Calu3 (cell line): ENCODE data around the gene LY6G5C. TPM values are rescaled to one million over a fixed set of nuclear protein-coding genes. Genes with fewer than 3 reads are reported as not detected.

Experiments used
- BruUV-seq: library from RNA; stranded (reverse); fragments of 400-500 nt; replicated peaks from 2 replicates; lab custom pipeline; 2021; lab: Mats Ljungman, UMichigan
- CTCF ChIA-PET: fragments of 300-600 bp; sonication (Branson Sonifier 250); formaldehyde crosslinking; loops from one replicate; lab custom pipeline; 2022; ENCODE audit warnings: antibody characterized with exemption; lab: Charles Lee
- DNase-seq: peaks from one replicate; pipeline ENCODE4 v3.0.0; 2022
- H3K27ac Mint-ChIP-seq: one replicate; pipeline ENCODE4 v1.8.0; 2022; ENCODE audit warnings: mixed read lengths; ENCODE audit not compliant: unreplicated experiment
- H3K27me3 Mint-ChIP-seq: one replicate; pipeline ENCODE4 v1.8.0; 2022; ENCODE audit warnings: mixed read lengths; ENCODE audit not compliant: unreplicated experiment
- H3K36me3 Mint-ChIP-seq: one replicate; pipeline ENCODE4 v1.8.0; 2022; ENCODE audit warnings: mild to moderate bottlenecking, moderate library complexity, mixed read lengths; ENCODE audit not compliant: insufficient read depth, unreplicated experiment
- H3K4me1 Mint-ChIP-seq: one replicate; pipeline ENCODE4 v1.8.0; 2022; ENCODE audit warnings: mild to moderate bottlenecking, low read depth, mixed read lengths; ENCODE audit not compliant: unreplicated experiment
- H3K4me3 Mint-ChIP-seq: one replicate; pipeline ENCODE4 v1.8.0; 2022; ENCODE audit warnings: mild to moderate bottlenecking, low read depth, moderate library complexity, mixed read lengths; ENCODE audit not compliant: unreplicated experiment
- H3K9me3 Mint-ChIP-seq: one replicate; pipeline ENCODE4 v1.8.0; 2022; ENCODE audit warnings: low read depth, mixed read lengths; ENCODE audit not compliant: unreplicated experiment
- CTCF ChIP-seq: fragments of 200-600 bp; IDR thresholded peaks from one replicate; pipeline ENCODE4 v1.8.0; 2022; ENCODE audit warnings: antibody characterized with exemption; ENCODE audit not compliant: unreplicated experiment
- intact Hi-C: fragments of 100-400 bp; cut with micrococcal nuclease; formaldehyde crosslinking; loops from one replicate; pipeline ENCODE4 v1.10.0; 2022; ENCODE audit not compliant: unreplicated experiment
- total RNA-seq: library from RNA; stranded (reverse); gene quantifications from 2 replicates; pipeline ENCODE4 v1.2.3, GENCODE V29; 2022

LY6G5C gene
- total RNA-seq, 1 experiment from 2014 or later, result 4.9 TPM

DNA sequence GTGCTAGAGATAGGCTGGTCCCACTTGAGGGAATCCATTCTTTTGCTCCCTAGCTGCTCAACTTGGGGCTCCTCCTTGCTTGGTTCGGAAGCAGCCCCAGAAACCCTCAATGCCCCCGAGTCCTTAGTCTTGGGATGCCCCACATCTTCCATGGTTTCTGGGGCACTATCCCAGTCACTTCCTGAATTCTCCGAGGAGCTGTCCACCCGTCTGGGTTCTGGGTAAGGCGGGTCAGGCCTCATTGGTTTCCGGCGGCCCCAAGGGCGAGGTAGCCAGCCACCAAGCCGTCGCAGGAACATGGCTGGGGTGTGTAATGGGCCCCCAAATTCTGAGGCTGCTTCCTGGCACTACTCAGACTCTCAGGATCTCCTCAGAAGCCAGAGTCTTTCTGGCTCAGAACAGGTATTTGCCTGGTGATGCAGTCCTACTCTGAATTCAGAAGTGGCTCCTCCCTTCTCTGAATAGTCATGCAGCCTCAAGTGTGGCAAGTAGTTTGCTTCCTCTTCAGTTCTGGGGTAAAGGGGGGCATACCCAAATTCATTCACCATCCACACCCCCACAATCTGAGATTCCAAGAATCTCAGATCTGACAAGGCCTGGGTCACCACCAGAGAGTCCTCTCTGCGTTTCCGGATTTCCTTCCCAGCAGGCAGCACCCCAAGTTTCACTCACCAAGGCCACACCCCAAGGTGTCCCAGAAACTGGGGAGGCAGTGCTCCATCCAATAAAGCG is 21.1 kb downstream of the LY6G5C start:
- DNase-seq, result no peak
- TSS peak; percentile 29 for BruUV-seq
- Mint-ChIP-seq H3K36me3 (peaks cover 86% of the 10 kb centered on the region), H3K9me3 (no peaks in the 10 kb centered on the region), H3K27ac (peak overlapping the region; percentile 87), H3K27me3 (no peaks in the 10 kb centered on the region), H3K4me1 (peaks cover 72% of the 10 kb centered on the region), H3K4me3 (peak overlapping the region; percentile 82)
- intact Hi-C loops, result loop anchor here (1.0 kb wide), 1 partner anchor 8 kb away; the partner anchor contains the start of gene BAG6
- TF ChIP-seq CTCF, result no peak
- CTCF ChIA-PET, result interaction anchor here (0.9 to 1.5 kb wide), 5 partner anchors 8 to 215 kb away, joined by 3 to 10 read pairs (median 4); partner anchors contain the start of genes BAG6 and DDX39B

GRCh38 chr6:31658983-31659648 is 21.8 kb downstream of the LY6G5C start:
- Mint-ChIP-seq H3K36me3 (peaks cover 79% of the 10 kb centered on the region), H3K27me3 (no peaks in the 10 kb centered on the region), H3K27ac (peak overlapping the region; percentile 87), H3K4me1 (peaks cover 65% of the 10 kb centered on the region), H3K9me3 (no peaks in the 10 kb centered on the region), H3K4me3 (peak overlapping the region; percentile 82)
- CTCF ChIA-PET, result no interaction called here
- TF ChIP-seq CTCF, result no peak
- BruUV-seq, result no TSS peak
- no peak for DNase-seq
- intact Hi-C loops, result no loop called here

GRCh38 chr6:31658158-31658688 is 22.6 kb downstream of the LY6G5C start:
- Mint-ChIP-seq H3K4me3 (peak overlapping the region; percentile 82), H3K27me3 (no peaks in the 10 kb centered on the region), H3K4me1 (peaks cover 56% of the 10 kb centered on the region), H3K9me3 (no peaks in the 10 kb centered on the region), H3K36me3 (peaks cover 77% of the 10 kb centered on the region), H3K27ac (no peak overlapping the region)
- no peak for TF ChIP-seq CTCF
- CTCF ChIA-PET, result interaction anchor here (1.5 kb wide), 1 partner anchor 13 kb away, joined by 4 read pairs; no protein-coding TSS in a partner anchor
- no peak for DNase-seq
- intact Hi-C loops, result no loop called here
- no TSS peak for BruUV-seq

DNA sequence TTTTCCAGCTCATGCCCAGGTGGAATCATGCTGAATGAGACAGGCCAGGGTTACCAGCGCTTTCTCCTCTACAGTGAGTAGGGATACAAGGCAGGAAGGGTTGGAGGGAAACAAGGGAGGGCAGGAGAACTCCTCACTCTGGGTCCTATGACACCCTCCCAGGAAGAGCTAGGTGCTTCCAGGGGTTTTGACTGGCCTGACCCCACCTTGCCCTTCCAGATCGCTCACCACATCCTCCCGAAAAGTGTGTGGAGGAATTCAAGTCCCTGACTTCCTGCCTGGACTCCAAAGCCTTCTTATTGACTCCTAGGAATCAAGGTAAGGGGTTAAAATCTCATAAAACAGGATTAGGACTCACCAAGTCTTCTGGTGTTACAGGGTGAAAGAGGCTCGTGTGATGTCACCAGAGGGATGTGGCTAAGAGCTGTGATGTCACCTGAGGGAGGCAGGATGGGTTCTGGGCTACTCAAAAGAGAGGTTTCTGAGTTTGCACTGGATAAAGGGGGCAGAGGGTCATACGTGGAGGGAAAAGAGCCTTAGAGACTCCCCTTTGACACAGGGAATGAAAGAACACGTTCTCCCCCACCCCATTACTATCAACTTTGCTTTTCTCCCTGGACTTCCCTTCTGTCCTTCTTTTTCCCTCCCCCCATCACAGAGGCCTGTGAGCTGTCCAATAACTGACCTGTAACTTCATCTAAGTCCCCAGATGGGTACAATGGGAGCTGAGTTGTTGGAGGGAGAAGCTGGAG is 23.3 kb downstream of the LY6G5C start:
- Mint-ChIP-seq H3K27me3 (no peaks in the 10 kb centered on the region), H3K27ac (no peak overlapping the region), H3K4me3 (peak overlapping the region; percentile 82), H3K36me3 (peaks cover 77% of the 10 kb centered on the region), H3K4me1 (peaks cover 54% of the 10 kb centered on the region), H3K9me3 (no peaks in the 10 kb centered on the region)
- no peak for DNase-seq
- CTCF ChIA-PET, result interaction anchor here (1.5 kb wide), 1 partner anchor 14 kb away, joined by 4 read pairs; no protein-coding TSS in a partner anchor
- no peak for TF ChIP-seq CTCF
- BruUV-seq, result no TSS peak
- intact Hi-C loops, result no loop called here
